ENCODE measurements around the gene TSPAN6.
A peak's percentile ranks its signal among the peaks of the same experiment; 100 is the strongest.

The TSPAN6 gene

GRCh38 chrX:100636321-100636991, at the start of gene TSPAN6:
Gene TSPAN6 (minus strand): TSS chrX:100636806. CDS start chrX:100636694, 112 bp downstream.
- DNase-seq (ENCODE audit: low read depth in 1 of 2, low spot score in 1 of 2): peak; percentile 35 to 64

GRCh38 chrX:100685997-100686305, 49.3 kb upstream of the TSPAN6 start:
- DNase-seq (ENCODE audit: low read depth in 1 of 2, low spot score in 1 of 2): no peak

GRCh38 chrX:100685284-100685996, 48.8 kb upstream of the TSPAN6 start:
- DNase-seq (ENCODE audit: low read depth in 1 of 2, low spot score in 1 of 2): peak; percentile 26 to 61

GRCh38 chrX:100682939-100683338, 46.3 kb upstream of the TSPAN6 start:
- DNase-seq (ENCODE audit: low read depth in 1 of 2, low spot score in 1 of 2): no peak

- DNase-seq (ENCODE audit: low read depth in 1 of 2, low spot score in 1 of 2): no peak
Measured at GRCh38 chrX:100681599-100681998, 45.0 kb upstream of the TSPAN6 start.

GRCh38 chrX:100680756-100681155, 44.1 kb upstream of the TSPAN6 start:
- no peak for DNase-seq (ENCODE audit: low read depth in 1 of 2, low spot score in 1 of 2)

GRCh38 chrX:100677611-100678181, 41.1 kb upstream of the TSPAN6 start:
- DNase-seq (ENCODE audit: low read depth in 1 of 2, low spot score in 1 of 2): no peak

GRCh38 chrX:100674705-100675104, 38.1 kb upstream of the TSPAN6 start:
- DNase-seq (ENCODE audit: low read depth in 1 of 2, low spot score in 1 of 2): no peak

- DNase-seq (ENCODE audit: low read depth in 1 of 2, low spot score in 1 of 2): no peak
Measured at GRCh38 chrX:100673397-100673953, 36.9 kb upstream of the TSPAN6 start.

GRCh38 chrX:100672966-100673365, 36.4 kb upstream of the TSPAN6 start:
- DNase-seq (ENCODE audit: low read depth in 1 of 2, low spot score in 1 of 2): no peak

GRCh38 chrX:100663642-100664041, 27.0 kb upstream of the TSPAN6 start:
- no peak for DNase-seq (ENCODE audit: low read depth in 1 of 2, low spot score in 1 of 2)

- DNase-seq (ENCODE audit: low read depth in 1 of 2, low spot score in 1 of 2): no peak
Measured at GRCh38 chrX:100662796-100663195, 26.2 kb upstream of the TSPAN6 start.

GRCh38 chrX:100662170-100662569, 25.6 kb upstream of the TSPAN6 start:
- DNase-seq (ENCODE audit: low read depth in 1 of 2, low spot score in 1 of 2): no peak

GRCh38 chrX:100659431-100660137, 23.0 kb upstream of the TSPAN6 start:
- no peak for DNase-seq (ENCODE audit: low read depth in 1 of 2, low spot score in 1 of 2)

GRCh38 chrX:100658941-100659381, 22.4 kb upstream of the TSPAN6 start:
- DNase-seq (ENCODE audit: low read depth in 1 of 2, low spot score in 1 of 2): no peak

- DNase-seq (ENCODE audit: low read depth in 1 of 2, low spot score in 1 of 2): no peak
Measured at GRCh38 chrX:100654261-100654660, 17.7 kb upstream of the TSPAN6 start.

- DNase-seq (ENCODE audit: low read depth in 1 of 2, low spot score in 1 of 2): no peak
Measured at GRCh38 chrX:100652266-100652665, 15.7 kb upstream of the TSPAN6 start.

GRCh38 chrX:100650841-100651240, 14.2 kb upstream of the TSPAN6 start:
- DNase-seq (ENCODE audit: low read depth in 1 of 2, low spot score in 1 of 2): no peak

GRCh38 chrX:100649550-100650356, 13.1 kb upstream of the TSPAN6 start:
- DNase-seq (ENCODE audit: low read depth in 1 of 2, low spot score in 1 of 2): no peak
